Gastrocnemius medialis (tissue), 4 donors: ENCODE measurements around the gene OR2T1. TPM values are rescaled to one million over a fixed set of nuclear protein-coding genes. Genes with fewer than 3 reads are reported as not detected.

Experiments
- ATAC-seq, 2 donors: fragments of 150-250 bp; one replicate each; pipeline ENCODE4 v1.9.1; 2016
- DNase-seq, 2 donors: peaks; one replicate each; pipeline ENCODE4 v3.0.0-alpha.2; 2019
- H3K27ac ChIP-seq, 4 donors: fragments of 200-600 bp; sonication (generic); 1 replicate in 1 of 4; 2 replicates in 3 of 4; pipeline ENCODE4 v1.5.1; 2016 to 2018; ENCODE audit warnings: mild to moderate bottlenecking in 2 of 4, moderate library complexity in 1 of 4
- H3K27me3 ChIP-seq, 3 donors: fragments of 200-600 bp; sonication (generic) in 2 of 3; 1 replicate in 1 of 3; 2 replicates in 2 of 3; pipeline versions ENCODE4 v1.5.1 to v1.6.0; 2016 to 2019; ENCODE audit warnings: mild to moderate bottlenecking in 1 of 3, moderate library complexity in 1 of 3
- H3K36me3 ChIP-seq, 2 donors: fragments of 200-600 bp; sonication (generic) in 1 of 2; one replicate each; pipeline ENCODE4 v1.5.1; 2017 to 2018
- H3K4me1 ChIP-seq, 2 donors: fragments of 200-600 bp; sonication (generic) in 1 of 2; one replicate each; pipeline ENCODE4 v1.5.1; 2016 to 2017; ENCODE audit warnings: mild to moderate bottlenecking in 2 of 2
- H3K4me3 ChIP-seq, 4 donors: fragments of 200-600 bp; sonication (generic) in 3 of 4; 1 replicate in 1 of 4; 2 replicates in 3 of 4; pipeline ENCODE4 v1.5.1; 2016 to 2019; ENCODE audit warnings: mild to moderate bottlenecking in 2 of 4
- H3K9me3 ChIP-seq, 3 donors: fragments of 200-600 bp; sonication (generic) in 2 of 3; 1 replicate in 1 of 3; 2 replicates in 2 of 3; pipeline ENCODE4 v1.5.1; 2016 to 2019
- POLR2A ChIP-seq, 2 donors: fragments of 450-650 bp; IDR thresholded peaks; one replicate each; pipeline ENCODE4 v1.6.1; 2017; ENCODE audit warnings: antibody characterized with exemption in 2 of 2, mild to moderate bottlenecking in 2 of 2, moderate library complexity in 2 of 2
- in situ Hi-C, 4 donors: fragments of 200-750 bp; cut with MboI; loops; one replicate each; pipeline versions ENCODE4 v1.15.0 to v1.8.0; 2017; ENCODE audit warnings: low sequenced_read_pairs in 4 of 4
- intact Hi-C: fragments of 100-400 bp; cut with DNase I; formaldehyde crosslinking; loops from one replicate; pipeline ENCODE4 v1.15.1; 2023; ENCODE audit warnings: low total_unique reads
- total RNA-seq, 4 donors: library from RNA; depleted of rRNA; stranded (reverse); fragments of >200 nt; gene quantifications; one replicate each; pipeline versions ENCODE4 v1.1.0 to v1.2.3, GENCODE V29; 2016
- TF ChIP-seq, protein P1 (sequence below), 5 experiments: fragments of 450-650 bp in 3 of 5; fragments of 200-600 bp in 2 of 5; sonication (generic) in 2 of 5; IDR thresholded peaks in 4 of 5; conservative IDR thresholded peaks in 1 of 5; 1 replicate in 4 of 5; 2 replicates in 1 of 5; pipeline ENCODE4 v1.5.1; 2016 to 2019; ENCODE audit warnings: antibody characterized with exemption in 5 of 5, mild to moderate bottlenecking in 3 of 5, moderate library complexity in 3 of 5

The OR2T1 gene
- total RNA-seq, 4 donors from 2014 or later = not detected

DNA sequence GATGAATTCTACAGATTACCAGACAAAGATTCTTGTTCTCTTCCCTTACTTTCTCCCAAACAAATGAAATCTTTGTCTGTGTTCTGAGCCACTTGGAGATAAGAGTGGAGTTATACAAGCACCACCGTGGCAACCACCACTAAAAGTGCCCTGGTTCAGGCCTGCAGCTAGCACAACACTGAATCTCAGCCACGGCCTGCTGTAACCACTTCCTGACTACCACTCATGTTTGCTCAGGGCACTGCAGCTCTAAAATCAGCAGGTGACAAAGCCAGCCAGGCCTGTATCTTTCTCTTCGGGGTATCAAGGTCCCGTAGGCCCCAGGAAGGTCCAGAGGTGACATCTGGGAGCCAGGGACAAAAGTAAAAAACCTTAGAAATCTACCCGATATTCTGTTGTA is 30.5 kb upstream of the OR2T1 start:
- in situ Hi-C loops = no loop called here
- no peaks in the 10 kb centered on the region for H3K4me1 ChIP-seq

DNA sequence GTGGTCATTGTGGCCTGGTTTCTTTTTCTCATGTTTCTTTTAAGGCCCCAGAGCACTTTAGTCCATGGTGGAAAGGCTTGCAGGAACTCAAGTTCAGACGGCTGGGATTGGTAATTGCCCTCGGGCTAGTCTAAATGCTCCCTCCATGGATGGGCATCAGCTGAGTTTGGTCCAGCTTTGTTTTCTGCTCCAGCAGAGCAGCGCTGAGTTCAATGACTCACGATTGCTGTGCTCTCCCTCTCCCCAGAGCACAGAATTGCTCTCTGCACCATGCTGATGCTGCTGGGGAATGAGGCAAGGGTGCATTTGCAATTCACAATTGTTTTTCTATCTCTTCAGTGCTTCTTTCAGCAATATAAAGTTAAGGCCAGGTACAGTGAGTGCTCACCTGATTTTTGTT is 29.1 kb upstream of the OR2T1 start:
- no peak for TF ChIP-seq POLR2A (IDR thresholded peaks at IDR 0.05)
- TF ChIP-seq, protein P1, sequence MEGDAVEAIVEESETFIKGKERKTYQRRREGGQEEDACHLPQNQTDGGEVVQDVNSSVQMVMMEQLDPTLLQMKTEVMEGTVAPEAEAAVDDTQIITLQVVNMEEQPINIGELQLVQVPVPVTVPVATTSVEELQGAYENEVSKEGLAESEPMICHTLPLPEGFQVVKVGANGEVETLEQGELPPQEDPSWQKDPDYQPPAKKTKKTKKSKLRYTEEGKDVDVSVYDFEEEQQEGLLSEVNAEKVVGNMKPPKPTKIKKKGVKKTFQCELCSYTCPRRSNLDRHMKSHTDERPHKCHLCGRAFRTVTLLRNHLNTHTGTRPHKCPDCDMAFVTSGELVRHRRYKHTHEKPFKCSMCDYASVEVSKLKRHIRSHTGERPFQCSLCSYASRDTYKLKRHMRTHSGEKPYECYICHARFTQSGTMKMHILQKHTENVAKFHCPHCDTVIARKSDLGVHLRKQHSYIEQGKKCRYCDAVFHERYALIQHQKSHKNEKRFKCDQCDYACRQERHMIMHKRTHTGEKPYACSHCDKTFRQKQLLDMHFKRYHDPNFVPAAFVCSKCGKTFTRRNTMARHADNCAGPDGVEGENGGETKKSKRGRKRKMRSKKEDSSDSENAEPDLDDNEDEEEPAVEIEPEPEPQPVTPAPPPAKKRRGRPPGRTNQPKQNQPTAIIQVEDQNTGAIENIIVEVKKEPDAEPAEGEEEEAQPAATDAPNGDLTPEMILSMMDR (IDR thresholded peaks at IDR 0.05 in 4 of 5, conservative IDR thresholded peaks at IDR 0.05 in 1 of 5) = no peak
- Histone ChIP-seq H3K27me3 (no peaks in the 10 kb centered on the region), H3K27ac (no peak overlapping the region), H3K9me3 (no peaks in the 10 kb centered on the region), H3K4me1 (no peaks in the 10 kb centered on the region), H3K4me3 (no peak overlapping the region), H3K36me3 (no peaks in the 10 kb centered on the region)
- intact Hi-C loops (no loop called here), in situ Hi-C loops (no loop called here)
- DNase-seq = no peak
- no peak for ATAC-seq

More for the DNA sequence above, 30.5 kb upstream of the OR2T1 start:
- Histone ChIP-seq H3K36me3 (no peaks in the 10 kb centered on the region), H3K9me3 (no peaks in the 10 kb centered on the region), H3K27me3 (no peaks in the 10 kb centered on the region), H3K27ac (no peak overlapping the region), H3K4me3 (no peak overlapping the region)
- ATAC-seq = no peak
- TF ChIP-seq POLR2A (IDR thresholded peaks at IDR 0.05) = no peak
- TF ChIP-seq, protein P1 (IDR thresholded peaks at IDR 0.05 in 4 of 5, conservative IDR thresholded peaks at IDR 0.05 in 1 of 5) = no peak
- DNase-seq = no peak
- intact Hi-C loops = no loop called here

DNA sequence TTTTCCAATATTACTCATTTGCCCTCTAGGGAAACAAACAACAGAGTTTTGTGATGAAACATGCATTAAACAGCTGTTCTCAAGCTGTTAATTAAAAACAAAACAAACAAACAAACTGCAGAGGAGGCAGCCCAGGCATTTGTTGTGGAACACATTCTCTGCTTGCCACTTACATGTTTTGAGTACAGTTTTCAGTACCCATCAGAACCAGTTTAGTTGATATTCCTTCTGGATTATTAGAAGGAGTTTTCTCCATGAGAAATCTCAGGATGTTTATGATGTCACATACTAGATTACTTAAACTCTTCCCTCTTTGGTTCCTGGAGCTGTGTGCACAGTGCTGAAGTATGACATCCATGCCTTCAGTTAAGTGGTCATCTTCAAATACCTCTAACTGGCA is 27.4 kb upstream of the OR2T1 start, which contains the start of gene OR2T6:
Gene OR2T6 (plus strand): TSS at position 301 of the 400 bp plus-strand sequence. CDS start 11,863 bp downstream, outside the sequence.
- H3K27me3 ChIP-seq = no peaks in the 10 kb centered on the region
- H3K4me3 ChIP-seq = no peak within 1 kb of the TSS
- in situ Hi-C loops = no loop called here
- no peaks in the 10 kb centered on the region for H3K4me1 ChIP-seq
- no peak within 1 kb of the TSS for H3K27ac ChIP-seq
- DNase-seq (no peak), ATAC-seq (no peak)
- H3K36me3 ChIP-seq = no peaks in the 10 kb centered on the region
- intact Hi-C loops = no loop called here
- TF ChIP-seq, protein P1 (IDR thresholded peaks at IDR 0.05 in 4 of 5, conservative IDR thresholded peaks at IDR 0.05 in 1 of 5) = no peak
- TF ChIP-seq POLR2A (IDR thresholded peaks at IDR 0.05) = no peak
- H3K9me3 ChIP-seq = no peaks in the 10 kb centered on the region

DNA sequence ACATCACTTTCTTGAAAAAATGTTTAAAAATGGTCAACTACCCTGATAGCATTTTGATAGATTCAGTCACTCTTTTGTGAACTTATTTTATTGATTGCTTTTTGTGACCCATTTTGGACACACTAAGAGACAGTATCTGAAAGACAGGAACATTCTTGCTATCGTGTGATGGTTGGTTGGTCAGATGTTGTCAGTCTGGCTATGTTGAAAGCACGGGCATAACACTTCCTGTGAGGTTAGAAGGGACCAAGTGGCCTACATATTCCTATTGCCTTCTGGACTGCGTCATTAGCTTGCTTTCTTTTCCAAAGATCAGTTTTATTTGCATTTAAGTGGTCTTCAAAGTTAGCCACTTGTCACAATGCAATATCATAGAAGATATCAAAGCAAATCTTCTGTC is 25.9 kb upstream of the OR2T1 start:
- intact Hi-C loops (no loop called here), in situ Hi-C loops (no loop called here)
- H3K27ac ChIP-seq = no peak overlapping the region
- no peaks in the 10 kb centered on the region for H3K4me1 ChIP-seq
- DNase-seq (no peak), ATAC-seq (no peak)
- H3K9me3 ChIP-seq = no peaks in the 10 kb centered on the region
- no peaks in the 10 kb centered on the region for H3K27me3 ChIP-seq
- no peak overlapping the region for H3K4me3 ChIP-seq
- no peaks in the 10 kb centered on the region for H3K36me3 ChIP-seq
- TF ChIP-seq POLR2A (IDR thresholded peaks at IDR 0.05) = no peak
- TF ChIP-seq, protein P1 (IDR thresholded peaks at IDR 0.05 in 4 of 5, conservative IDR thresholded peaks at IDR 0.05 in 1 of 5) = no peak

DNA sequence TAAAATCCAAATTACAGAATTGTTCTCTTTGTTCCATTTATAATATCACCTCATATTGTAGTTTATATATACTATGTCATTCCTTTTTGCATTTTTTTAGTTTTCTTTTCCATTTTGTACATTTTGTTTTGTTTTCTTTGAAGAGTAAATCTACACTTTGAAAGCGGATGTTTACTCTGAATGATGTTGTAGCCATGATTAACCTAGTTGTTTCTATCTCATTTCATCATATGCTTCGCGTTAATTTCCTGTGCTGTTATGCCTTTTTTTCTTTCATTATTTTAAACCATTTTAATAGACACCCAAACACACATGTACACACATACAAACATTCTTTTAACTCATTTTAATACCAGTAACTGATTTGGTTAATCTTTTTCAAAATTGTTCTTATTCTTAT is 22.0 kb upstream of the OR2T1 start:
- ATAC-seq = no peak
- intact Hi-C loops = no loop called here

More for the DNA sequence above, 22.0 kb upstream of the OR2T1 start:
- TF ChIP-seq, protein P1 (IDR thresholded peaks at IDR 0.05 in 4 of 5, conservative IDR thresholded peaks at IDR 0.05 in 1 of 5) = no peak
- no peak for TF ChIP-seq POLR2A (IDR thresholded peaks at IDR 0.05)
- no peaks in the 10 kb centered on the region for H3K4me1 ChIP-seq
- no peak overlapping the region for H3K27ac ChIP-seq
- in situ Hi-C loops = no loop called here
- H3K4me3 ChIP-seq = no peak overlapping the region
- no peaks in the 10 kb centered on the region for H3K9me3 ChIP-seq
- no peak for DNase-seq
- H3K36me3 ChIP-seq = no peaks in the 10 kb centered on the region
- H3K27me3 ChIP-seq = no peaks in the 10 kb centered on the region
